Measurements from ENCODE around the gene COL28A1.

Gene COL28A1

GRCh38 chr7:7317850-7318249, 217.8 kb downstream of the COL28A1 start:
- POLR2A ChIA-PET, result no interaction called here
- CTCF ChIA-PET, result no interaction called here
- no peak overlapping the region for H3K4me3 ChIP-seq (ENCODE audit: low read depth, low read length)
- no peak for DNase-seq (ENCODE audit: low read depth, low spot score)
- TF ChIP-seq CTCF (IDR thresholded peaks at IDR 0.05; ENCODE audit: insufficient read depth, low read length, missing control alignments), result no peak

GRCh38 chr7:7315851-7316250, 219.8 kb downstream of the COL28A1 start:
- DNase-seq (ENCODE audit: low read depth, low spot score), result no peak
- no peak for TF ChIP-seq CTCF (IDR thresholded peaks at IDR 0.05; ENCODE audit: insufficient read depth, low read length, missing control alignments)
- POLR2A ChIA-PET, result no interaction called here
- CTCF ChIA-PET, result no interaction called here
- no peak overlapping the region for H3K4me3 ChIP-seq (ENCODE audit: low read depth, low read length)

- no peak for DNase-seq (ENCODE audit: low read depth, low spot score)
- ChIA-PET CTCF (no interaction called here), POLR2A (no interaction called here)
- TF ChIP-seq CTCF (IDR thresholded peaks at IDR 0.05; ENCODE audit: insufficient read depth, low read length, missing control alignments), result no peak
- no peak overlapping the region for H3K4me3 ChIP-seq (ENCODE audit: low read depth, low read length)
Observed at GRCh38 chr7:7312323-7312722, 223.3 kb downstream of the COL28A1 start.

GRCh38 chr7:7311001-7311400, 224.7 kb downstream of the COL28A1 start:
- CTCF ChIA-PET, result no interaction called here
- DNase-seq (ENCODE audit: low read depth, low spot score), result no peak
- no peak overlapping the region for H3K4me3 ChIP-seq (ENCODE audit: low read depth, low read length)
- TF ChIP-seq CTCF (IDR thresholded peaks at IDR 0.05; ENCODE audit: insufficient read depth, low read length, missing control alignments), result no peak
- POLR2A ChIA-PET, result no interaction called here

- DNase-seq (ENCODE audit: low read depth, low spot score), result no peak
- no peak for TF ChIP-seq CTCF (IDR thresholded peaks at IDR 0.05; ENCODE audit: insufficient read depth, low read length, missing control alignments)
- no peak overlapping the region for H3K4me3 ChIP-seq (ENCODE audit: low read depth, low read length)
- CTCF ChIA-PET, result no interaction called here
- POLR2A ChIA-PET, result no interaction called here
Observed at GRCh38 chr7:7309203-7309602, 226.5 kb downstream of the COL28A1 start.

All from AG04449 (cell line).